SK-N-SH treated with all-trans-retinoic acid at 6 μM for 48 hours (cell line): ENCODE data around the gene CREBBP.

Experiments used
- ATAC-seq: fragments of 200-7000 bp; cut with Tn5 transposase; 3 replicates; pipeline ENCODE4 v1.9.1; 2020; ENCODE audit warnings: mild to moderate bottlenecking, moderate library complexity
- ARNTL ChIP-seq: fragments of 450-650 bp; formaldehyde crosslinking; IDR thresholded peaks from 2 replicates; pipeline ENCODE4 v1.5.0; 2020; ENCODE audit warnings: low read depth, mild to moderate bottlenecking, moderate library complexity, borderline replicate concordance
- BACH2 ChIP-seq: fragments of 250-450 bp; sonication (Bioruptor Pico); IDR thresholded peaks from 2 replicates; pipeline ENCODE4 v1.9.0; 2021; ENCODE audit warnings: mild to moderate bottlenecking, borderline replicate concordance
- CSDC2 ChIP-seq: fragments of 250-450 bp; sonication (Bioruptor Pico); IDR thresholded peaks from 2 replicates; pipeline ENCODE4 v1.5.0; 2020; ENCODE audit warnings: mild to moderate bottlenecking, moderate library complexity
- ESRRG ChIP-seq: fragments of 250-450 bp; sonication (Bioruptor Pico); IDR thresholded peaks from 2 replicates; pipeline ENCODE4 v1.6.1; 2021; ENCODE audit warnings: mild to moderate bottlenecking
- GLIS3 ChIP-seq: fragments of 250-450 bp; sonication (Bioruptor Pico); IDR thresholded peaks from 2 replicates; pipeline ENCODE4 v1.5.0; 2020; ENCODE audit warnings: mild to moderate bottlenecking, moderate library complexity
- ISL1 ChIP-seq: fragments of 250-450 bp; sonication (Bioruptor Pico); IDR thresholded peaks from 2 replicates; pipeline ENCODE4 v2.1.2; 2022; ENCODE audit warnings: mild to moderate bottlenecking, moderate library complexity
- OSR1 ChIP-seq: fragments of 250-450 bp; sonication (Bioruptor Pico); IDR thresholded peaks from 2 replicates; pipeline ENCODE4 v1.8.0; 2022; ENCODE audit warnings: moderate library complexity, mild to moderate bottlenecking, inconsistent platforms
- PPARA ChIP-seq: fragments of 250-450 bp; sonication (Bioruptor Pico); IDR thresholded peaks from 2 replicates; pipeline ENCODE4 v1.5.0; 2020; ENCODE audit warnings: mild to moderate bottlenecking, borderline replicate concordance
- RARB ChIP-seq: fragments of 250-450 bp; sonication (Bioruptor Pico); IDR thresholded peaks from 2 replicates; pipeline ENCODE4 v1.8.0; 2021; ENCODE audit warnings: mild to moderate bottlenecking, moderate library complexity
- SNAI2 ChIP-seq: fragments of 250-450 bp; sonication (Bioruptor Pico); IDR thresholded peaks from 2 replicates; pipeline ENCODE4 v1.5.0; 2020; ENCODE audit warnings: mild to moderate bottlenecking, moderate library complexity
- TCF4 ChIP-seq: fragments of 250-450 bp; sonication (Bioruptor Pico); IDR thresholded peaks from 2 replicates; pipeline ENCODE4 v1.8.0; 2021; ENCODE audit warnings: mild to moderate bottlenecking, moderate library complexity, borderline replicate concordance
- TOX ChIP-seq: fragments of 250-450 bp; sonication (Bioruptor Pico); IDR thresholded peaks from 2 replicates; pipeline ENCODE4 v1.8.0; 2021; ENCODE audit warnings: mild to moderate bottlenecking, moderate library complexity, borderline replicate concordance
- ZC3H10 ChIP-seq: fragments of 250-450 bp; sonication (Bioruptor Pico); IDR thresholded peaks from 2 replicates; pipeline ENCODE4 v1.5.1; 2021; ENCODE audit warnings: mild to moderate bottlenecking, moderate library complexity
- ZFP3 ChIP-seq: fragments of 250-450 bp; sonication (Bioruptor Pico); IDR thresholded peaks from 2 replicates; pipeline ENCODE4 v1.5.0; 2020; ENCODE audit warnings: mild to moderate bottlenecking, moderate library complexity
- ZFP30 ChIP-seq: fragments of 450-650 bp; formaldehyde crosslinking; IDR thresholded peaks from 2 replicates; pipeline ENCODE4 v1.5.0; 2022; ENCODE audit warnings: mild to moderate bottlenecking, moderate library complexity
- ZNF70 ChIP-seq: fragments of 450-650 bp; formaldehyde crosslinking; IDR thresholded peaks from 2 replicates; pipeline ENCODE4 v1.5.0; 2020; ENCODE audit warnings: mild to moderate bottlenecking, moderate library complexity
- ZNF8 ChIP-seq: fragments of 450-650 bp; formaldehyde crosslinking; IDR thresholded peaks from 2 replicates; pipeline ENCODE4 v1.5.0; 2020; ENCODE audit warnings: mild to moderate bottlenecking, moderate library complexity
- TF ChIP-seq, protein P1 (sequence below): fragments of 250-450 bp; sonication (Bioruptor Pico); IDR thresholded peaks from 2 replicates; pipeline ENCODE4 v1.5.1; 2021; ENCODE audit warnings: mild to moderate bottlenecking, moderate library complexity
- TF ChIP-seq, protein P2 (sequence below): fragments of 250-450 bp; sonication (Bioruptor Pico); IDR thresholded peaks from 2 replicates; pipeline ENCODE4 v1.5.1; 2020; ENCODE audit warnings: low read depth, mild to moderate bottlenecking, moderate library complexity
- TF ChIP-seq, protein P3 (sequence below): fragments of 250-450 bp; sonication (Bioruptor Pico); IDR thresholded peaks from 2 replicates; pipeline ENCODE4 v1.8.0; 2021; ENCODE audit warnings: low read depth, mild to moderate bottlenecking, moderate library complexity, borderline replicate concordance
- TF ChIP-seq, protein P4 (sequence below): fragments of 250-450 bp; sonication (Bioruptor Pico); IDR thresholded peaks from 2 replicates; pipeline ENCODE4 v1.5.0; 2020; ENCODE audit warnings: mild to moderate bottlenecking, moderate library complexity

The CREBBP gene

DNA sequence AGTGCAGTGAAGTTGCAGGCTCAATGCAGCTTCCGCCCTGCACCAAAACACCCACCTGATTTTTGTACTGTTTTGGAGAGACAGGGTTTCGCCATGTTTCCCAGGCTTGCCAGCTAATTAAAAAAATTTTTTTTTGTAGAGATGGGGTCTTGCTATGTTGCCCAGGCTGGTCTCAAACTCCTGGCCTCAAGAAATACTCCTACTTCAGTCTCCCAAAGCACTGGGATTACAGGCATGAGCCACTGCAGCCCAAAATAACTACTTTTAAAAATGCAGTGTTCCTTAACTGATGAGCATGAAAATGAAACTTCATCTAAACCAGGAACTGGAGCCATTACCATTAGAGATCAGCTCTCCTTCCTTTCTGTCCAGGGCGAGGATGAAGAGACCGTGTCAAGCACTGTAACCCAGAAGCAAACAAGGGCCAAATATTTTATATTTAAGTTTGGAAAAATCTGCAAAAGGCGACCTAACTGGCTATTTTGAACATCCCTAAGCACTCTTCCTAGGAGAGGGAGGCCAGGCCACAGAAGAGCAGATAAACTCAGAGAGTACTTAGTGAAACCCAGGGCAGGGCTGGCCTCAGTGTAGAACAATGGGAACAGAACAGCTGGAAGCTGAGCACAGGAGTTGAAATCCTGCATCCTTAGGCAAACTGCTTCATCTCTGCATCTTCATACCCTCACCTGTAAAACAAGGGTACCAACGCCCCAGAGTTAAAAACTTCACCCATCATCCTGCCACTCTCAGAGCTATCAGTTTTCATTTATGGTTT is 24.0 kb downstream of the CREBBP start:
- TF ChIP-seq OSR1 (CRISPR knock-in tag) (no peak), ZNF70 (CRISPR knock-in tag) (no peak), ZC3H10 (CRISPR knock-in tag) (no peak), CSDC2 (CRISPR knock-in tag) (no peak), ZFP3 (CRISPR knock-in tag) (no peak), BACH2 (no peak), TOX (CRISPR knock-in tag) (no peak), ISL1 (CRISPR knock-in tag) (no peak), ZNF8 (no peak), TCF4 (no peak), ESRRG (CRISPR knock-in tag) (no peak), SNAI2 (no peak), RARB (CRISPR knock-in tag) (no peak)
- TF ChIP-seq, protein P1, sequence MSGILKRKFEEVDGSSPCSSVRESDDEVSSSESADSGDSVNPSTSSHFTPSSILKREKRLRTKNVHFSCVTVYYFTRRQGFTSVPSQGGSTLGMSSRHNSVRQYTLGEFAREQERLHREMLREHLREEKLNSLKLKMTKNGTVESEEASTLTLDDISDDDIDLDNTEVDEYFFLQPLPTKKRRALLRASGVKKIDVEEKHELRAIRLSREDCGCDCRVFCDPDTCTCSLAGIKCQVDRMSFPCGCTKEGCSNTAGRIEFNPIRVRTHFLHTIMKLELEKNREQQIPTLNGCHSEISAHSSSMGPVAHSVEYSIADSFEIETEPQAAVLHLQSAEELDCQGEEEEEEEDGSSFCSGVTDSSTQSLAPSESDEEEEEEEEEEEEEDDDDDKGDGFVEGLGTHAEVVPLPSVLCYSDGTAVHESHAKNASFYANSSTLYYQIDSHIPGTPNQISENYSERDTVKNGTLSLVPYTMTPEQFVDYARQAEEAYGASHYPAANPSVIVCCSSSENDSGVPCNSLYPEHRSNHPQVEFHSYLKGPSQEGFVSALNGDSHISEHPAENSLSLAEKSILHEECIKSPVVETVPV (CRISPR knock-in tag), result no peak
- TF ChIP-seq, protein P2, sequence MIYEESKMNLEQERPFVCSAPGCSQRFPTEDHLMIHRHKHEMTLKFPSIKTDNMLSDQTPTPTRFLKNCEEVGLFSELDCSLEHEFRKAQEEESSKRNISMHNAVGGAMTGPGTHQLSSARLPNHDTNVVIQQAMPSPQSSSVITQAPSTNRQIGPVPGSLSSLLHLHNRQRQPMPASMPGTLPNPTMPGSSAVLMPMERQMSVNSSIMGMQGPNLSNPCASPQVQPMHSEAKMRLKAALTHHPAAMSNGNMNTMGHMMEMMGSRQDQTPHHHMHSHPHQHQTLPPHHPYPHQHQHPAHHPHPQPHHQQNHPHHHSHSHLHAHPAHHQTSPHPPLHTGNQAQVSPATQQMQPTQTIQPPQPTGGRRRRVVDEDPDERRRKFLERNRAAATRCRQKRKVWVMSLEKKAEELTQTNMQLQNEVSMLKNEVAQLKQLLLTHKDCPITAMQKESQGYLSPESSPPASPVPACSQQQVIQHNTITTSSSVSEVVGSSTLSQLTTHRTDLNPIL (CRISPR knock-in tag), result no peak
- TF ChIP-seq, protein P3, sequence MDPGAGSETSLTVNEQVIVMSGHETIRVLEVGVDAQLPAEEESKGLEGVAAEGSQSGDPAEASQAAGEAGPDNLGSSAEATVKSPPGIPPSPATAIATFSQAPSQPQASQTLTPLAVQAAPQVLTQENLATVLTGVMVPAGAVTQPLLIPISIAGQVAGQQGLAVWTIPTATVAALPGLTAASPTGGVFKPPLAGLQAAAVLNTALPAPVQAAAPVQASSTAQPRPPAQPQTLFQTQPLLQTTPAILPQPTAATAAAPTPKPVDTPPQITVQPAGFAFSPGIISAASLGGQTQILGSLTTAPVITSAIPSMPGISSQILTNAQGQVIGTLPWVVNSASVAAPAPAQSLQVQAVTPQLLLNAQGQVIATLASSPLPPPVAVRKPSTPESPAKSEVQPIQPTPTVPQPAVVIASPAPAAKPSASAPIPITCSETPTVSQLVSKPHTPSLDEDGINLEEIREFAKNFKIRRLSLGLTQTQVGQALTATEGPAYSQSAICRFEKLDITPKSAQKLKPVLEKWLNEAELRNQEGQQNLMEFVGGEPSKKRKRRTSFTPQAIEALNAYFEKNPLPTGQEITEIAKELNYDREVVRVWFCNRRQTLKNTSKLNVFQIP (CRISPR knock-in tag), result no peak
- TF ChIP-seq, protein P4, sequence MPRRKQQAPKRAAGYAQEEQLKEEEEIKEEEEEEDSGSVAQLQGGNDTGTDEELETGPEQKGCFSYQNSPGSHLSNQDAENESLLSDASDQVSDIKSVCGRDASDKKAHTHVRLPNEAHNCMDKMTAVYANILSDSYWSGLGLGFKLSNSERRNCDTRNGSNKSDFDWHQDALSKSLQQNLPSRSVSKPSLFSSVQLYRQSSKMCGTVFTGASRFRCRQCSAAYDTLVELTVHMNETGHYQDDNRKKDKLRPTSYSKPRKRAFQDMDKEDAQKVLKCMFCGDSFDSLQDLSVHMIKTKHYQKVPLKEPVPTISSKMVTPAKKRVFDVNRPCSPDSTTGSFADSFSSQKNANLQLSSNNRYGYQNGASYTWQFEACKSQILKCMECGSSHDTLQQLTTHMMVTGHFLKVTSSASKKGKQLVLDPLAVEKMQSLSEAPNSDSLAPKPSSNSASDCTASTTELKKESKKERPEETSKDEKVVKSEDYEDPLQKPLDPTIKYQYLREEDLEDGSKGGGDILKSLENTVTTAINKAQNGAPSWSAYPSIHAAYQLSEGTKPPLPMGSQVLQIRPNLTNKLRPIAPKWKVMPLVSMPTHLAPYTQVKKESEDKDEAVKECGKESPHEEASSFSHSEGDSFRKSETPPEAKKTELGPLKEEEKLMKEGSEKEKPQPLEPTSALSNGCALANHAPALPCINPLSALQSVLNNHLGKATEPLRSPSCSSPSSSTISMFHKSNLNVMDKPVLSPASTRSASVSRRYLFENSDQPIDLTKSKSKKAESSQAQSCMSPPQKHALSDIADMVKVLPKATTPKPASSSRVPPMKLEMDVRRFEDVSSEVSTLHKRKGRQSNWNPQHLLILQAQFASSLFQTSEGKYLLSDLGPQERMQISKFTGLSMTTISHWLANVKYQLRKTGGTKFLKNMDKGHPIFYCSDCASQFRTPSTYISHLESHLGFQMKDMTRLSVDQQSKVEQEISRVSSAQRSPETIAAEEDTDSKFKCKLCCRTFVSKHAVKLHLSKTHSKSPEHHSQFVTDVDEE, result no peak
- TF ChIP-seq, all 23 proteins: peak for 0
- ATAC-seq, result peak; percentile 24; the same call in 1 of the 3 replicates

DNA sequence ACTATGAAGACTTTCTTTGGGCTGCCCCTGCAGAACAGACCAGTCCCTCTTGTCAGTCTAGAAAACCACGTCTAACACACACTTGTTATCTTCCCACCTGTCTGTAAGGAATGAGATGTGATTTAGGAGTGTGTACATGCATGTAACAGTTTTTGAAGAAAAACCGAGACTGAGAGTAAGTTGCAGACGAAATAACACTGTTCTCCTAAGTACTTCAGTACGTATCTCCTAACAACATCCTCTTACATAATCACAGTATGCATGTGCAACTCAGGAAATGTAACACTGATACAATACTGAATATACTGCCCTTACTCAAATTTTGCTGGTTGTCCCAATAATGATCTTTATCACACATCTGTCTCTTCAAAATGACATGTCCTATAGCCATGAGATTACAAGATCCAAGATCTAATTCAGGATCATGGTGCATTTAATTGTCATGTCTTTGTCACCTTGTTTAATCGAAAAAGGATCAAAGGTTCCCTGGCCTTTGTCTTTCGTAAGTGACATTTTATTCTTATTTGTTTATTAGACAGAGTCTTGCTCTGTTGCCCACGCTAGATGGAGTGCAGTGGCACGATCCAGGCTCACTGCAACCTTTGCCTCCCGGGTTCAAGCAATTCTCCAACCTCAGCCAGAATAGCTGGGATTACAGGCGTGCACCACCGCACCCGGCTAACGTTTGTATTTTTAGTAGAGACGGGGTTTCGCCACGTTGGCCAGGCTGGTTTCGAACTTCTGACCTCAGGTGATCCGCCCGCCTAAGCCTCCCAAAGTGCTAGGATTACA is 25.6 kb downstream of the CREBBP start:
- no peak for ATAC-seq

DNA sequence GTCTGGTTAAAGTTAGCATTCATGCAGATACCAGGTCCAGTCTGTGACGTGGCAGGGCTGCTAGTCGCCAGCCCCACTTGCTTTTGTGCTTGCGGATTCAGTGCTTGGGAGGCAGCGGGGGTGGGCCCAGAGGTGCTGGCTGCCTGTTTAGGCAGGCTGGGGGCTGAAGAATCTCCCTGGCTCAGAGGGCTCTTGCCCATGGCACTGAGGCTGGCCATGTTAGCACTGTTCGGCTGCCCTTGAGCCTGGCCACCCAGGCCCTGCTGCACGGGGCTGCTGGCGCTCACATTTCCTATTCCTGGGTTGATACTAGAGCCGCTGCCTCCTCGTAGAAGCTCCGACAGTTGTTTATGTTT is 30.0 kb downstream of the CREBBP start:
- TF ChIP-seq, protein P2 (CRISPR knock-in tag), result no peak
- TF ChIP-seq PPARA (no peak), BACH2 (no peak), ZFP3 (CRISPR knock-in tag) (no peak), ARNTL (no peak), OSR1 (CRISPR knock-in tag) (no peak), SNAI2 (no peak), ZFP30 (no peak), GLIS3 (CRISPR knock-in tag) (no peak), ZC3H10 (CRISPR knock-in tag) (no peak), RARB (CRISPR knock-in tag) (no peak)
- TF ChIP-seq, protein P4, result no peak
- TF ChIP-seq, protein P3 (CRISPR knock-in tag), result no peak
- TF ChIP-seq, all 23 proteins: peak for 0
- ATAC-seq, result no peak

More for the DNA sequence above, 25.6 kb downstream of the CREBBP start:
- TF ChIP-seq BACH2 (no peak), TCF4 (no peak)
